ENCODE data around the gene FAM20B. TPM values are rescaled to one million over a fixed set of nuclear protein-coding genes. Genes with fewer than 3 reads are reported as not detected.

Gene FAM20B
- total and polyA plus RNA-seq, 2 of the 13 experiments (the other 11 are each of a cell fraction or from before 2014, with no cell fraction given), result 13.8 to 26.9 TPM

DNA sequence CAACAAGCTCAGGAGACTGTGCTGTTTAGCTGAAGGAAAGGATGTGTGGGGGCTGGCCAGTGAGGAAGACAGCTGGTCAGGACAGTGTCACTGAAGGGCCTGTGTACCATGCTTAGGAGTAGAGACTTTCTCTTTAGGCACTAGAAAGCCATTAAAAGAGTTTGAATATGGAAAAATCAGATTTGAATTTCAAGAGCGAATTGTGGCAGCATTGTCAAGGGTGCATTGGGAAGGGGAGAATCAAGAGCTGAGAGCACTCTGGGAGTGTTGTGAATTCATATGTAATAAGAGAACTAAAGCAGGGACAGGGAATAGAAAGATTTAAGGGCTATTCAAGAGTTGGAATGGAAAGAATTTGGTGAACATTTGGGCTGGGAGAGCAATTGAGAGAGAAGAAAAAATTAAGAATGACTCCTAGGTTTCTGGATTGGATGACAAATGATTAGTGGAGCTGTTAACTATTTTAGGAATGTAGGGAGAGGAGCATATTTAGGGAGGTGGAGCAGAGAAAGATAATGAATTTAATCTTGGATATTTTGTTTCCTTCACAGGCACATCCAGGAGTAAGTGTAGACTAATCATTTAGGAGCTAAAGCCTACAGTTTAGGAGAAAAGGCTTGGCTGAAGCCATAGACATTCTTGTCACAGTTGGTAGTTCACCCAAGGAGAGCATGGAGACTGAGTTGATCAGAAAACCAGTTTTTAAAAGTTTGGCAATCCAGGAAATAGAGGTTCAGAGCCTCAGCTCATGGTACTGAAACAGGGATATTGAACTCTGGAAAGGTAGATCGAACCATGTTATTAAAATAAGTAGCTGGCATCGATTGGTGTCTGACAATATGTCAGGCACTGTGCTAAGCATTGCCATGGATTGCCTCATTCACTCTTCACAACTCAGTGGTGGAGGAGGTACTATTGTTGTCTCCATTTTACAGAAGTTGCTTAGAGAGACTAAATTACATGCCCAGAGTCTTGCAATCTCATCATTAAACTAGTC, 33.1 kb downstream of the FAM20B start (continued):
- TF ChIP-seq, protein P1, sequence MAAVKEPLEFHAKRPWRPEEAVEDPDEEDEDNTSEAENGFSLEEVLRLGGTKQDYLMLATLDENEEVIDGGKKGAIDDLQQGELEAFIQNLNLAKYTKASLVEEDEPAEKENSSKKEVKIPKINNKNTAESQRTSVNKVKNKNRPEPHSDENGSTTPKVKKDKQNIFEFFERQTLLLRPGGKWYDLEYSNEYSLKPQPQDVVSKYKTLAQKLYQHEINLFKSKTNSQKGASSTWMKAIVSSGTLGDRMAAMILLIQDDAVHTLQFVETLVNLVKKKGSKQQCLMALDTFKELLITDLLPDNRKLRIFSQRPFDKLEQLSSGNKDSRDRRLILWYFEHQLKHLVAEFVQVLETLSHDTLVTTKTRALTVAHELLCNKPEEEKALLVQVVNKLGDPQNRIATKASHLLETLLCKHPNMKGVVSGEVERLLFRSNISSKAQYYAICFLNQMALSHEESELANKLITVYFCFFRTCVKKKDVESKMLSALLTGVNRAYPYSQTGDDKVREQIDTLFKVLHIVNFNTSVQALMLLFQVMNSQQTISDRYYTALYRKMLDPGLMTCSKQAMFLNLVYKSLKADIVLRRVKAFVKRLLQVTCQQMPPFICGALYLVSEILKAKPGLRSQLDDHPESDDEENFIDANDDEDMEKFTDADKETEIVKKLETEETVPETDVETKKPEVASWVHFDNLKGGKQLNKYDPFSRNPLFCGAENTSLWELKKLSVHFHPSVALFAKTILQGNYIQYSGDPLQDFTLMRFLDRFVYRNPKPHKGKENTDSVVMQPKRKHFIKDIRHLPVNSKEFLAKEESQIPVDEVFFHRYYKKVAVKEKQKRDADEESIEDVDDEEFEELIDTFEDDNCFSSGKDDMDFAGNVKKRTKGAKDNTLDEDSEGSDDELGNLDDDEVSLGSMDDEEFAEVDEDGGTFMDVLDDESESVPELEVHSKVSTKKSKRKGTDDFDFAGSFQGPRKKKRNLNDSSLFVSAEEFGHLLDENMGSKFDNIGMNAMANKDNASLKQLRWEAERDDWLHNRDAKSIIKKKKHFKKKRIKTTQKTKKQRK (IDR thresholded peaks at IDR 0.05; ENCODE audit: low read length), result no peak
- TF ChIP-seq, protein P2, sequence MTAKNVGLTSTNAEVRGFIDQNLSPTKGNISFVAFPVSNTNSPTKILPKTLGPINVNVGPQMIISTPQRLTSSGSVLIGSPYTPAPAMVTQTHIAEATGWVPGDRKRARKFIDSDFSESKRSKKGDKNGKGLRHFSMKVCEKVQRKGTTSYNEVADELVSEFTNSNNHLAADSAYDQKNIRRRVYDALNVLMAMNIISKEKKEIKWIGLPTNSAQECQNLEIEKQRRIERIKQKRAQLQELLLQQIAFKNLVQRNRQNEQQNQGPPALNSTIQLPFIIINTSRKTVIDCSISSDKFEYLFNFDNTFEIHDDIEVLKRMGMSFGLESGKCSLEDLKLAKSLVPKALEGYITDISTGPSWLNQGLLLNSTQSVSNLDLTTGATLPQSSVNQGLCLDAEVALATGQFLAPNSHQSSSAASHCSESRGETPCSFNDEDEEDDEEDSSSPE (CRISPR knock-in tag; IDR thresholded peaks at IDR 0.05), result no peak
- no peak for TF ChIP-seq RNF2 (conservative IDR thresholded peaks at IDR 0.05; ENCODE audit: low read depth)

DNA sequence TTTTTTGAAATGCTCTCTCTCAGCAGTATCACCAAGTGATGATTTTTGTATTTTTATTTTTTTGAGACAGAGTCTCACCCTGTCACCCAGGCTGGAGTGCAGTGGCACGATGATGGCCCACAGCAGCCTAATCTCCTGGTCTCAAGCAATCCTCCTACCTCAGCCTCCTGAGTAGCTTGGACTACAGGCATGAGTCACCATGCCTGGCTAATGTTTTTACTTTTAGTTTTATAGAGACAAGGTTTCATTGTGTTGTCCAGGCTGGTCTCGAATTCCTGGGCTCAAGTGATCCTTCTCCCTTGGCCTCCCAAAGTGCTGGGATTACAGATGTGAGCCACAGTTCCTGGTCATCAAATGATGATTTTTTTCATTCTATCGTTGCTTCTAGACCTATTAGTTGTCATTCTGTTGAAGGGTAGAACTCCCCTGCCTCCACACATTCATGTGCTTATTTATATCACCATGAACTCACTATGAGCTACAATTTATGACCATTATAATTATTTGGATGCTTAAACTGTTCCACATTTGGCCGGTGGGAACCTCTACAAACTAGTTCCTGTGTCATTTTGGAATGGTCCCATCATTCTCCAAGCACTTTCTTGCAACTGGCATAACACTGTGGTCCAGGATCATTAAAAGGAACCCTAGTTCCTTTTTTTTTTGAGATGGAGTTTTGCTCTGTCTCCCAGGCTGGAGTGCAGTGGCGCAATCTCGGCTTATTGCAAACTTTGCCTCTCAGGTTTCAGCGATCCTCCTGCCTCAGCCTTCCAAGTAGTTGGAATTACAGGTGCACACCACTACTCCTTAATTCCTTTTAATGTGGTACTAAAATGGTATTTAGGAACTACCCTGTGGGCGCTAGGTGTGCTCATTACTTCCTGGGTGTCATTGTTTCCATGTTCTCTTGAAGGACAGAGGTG, 35.9 kb downstream of the FAM20B start:
- POLR2A ChIA-PET, result no interaction called here
- no peaks in the 10 kb centered on the region for H4K20me1 ChIP-seq (ENCODE audit: insufficient read depth, low read length)
- H3K27me3 ChIP-seq (ENCODE audit: control insufficient read depth in 1 of 2, insufficient read depth in 2 of 2, low read length in 2 of 2), result no peaks in the 10 kb centered on the region
- no peak overlapping the region for H3K4me2 ChIP-seq (ENCODE audit: low read depth, low read length)
- 95% methylated on average over 8 of the region's 8 CpGs for WGBS (ENCODE audit: low lambda C conversion rate)
- H3K79me2 ChIP-seq (ENCODE audit: insufficient read depth, low read length), result no peaks in the 10 kb centered on the region
- no peak for FAIRE-seq
- no peak overlapping the region for H2AFZ ChIP-seq (ENCODE audit: low read length)
- no peaks in the 10 kb centered on the region for H3K9me3 ChIP-seq (ENCODE audit: low read length)
- peaks cover 13% of the 10 kb centered on the region for H3K4me1 ChIP-seq (ENCODE audit: insufficient read depth, low read length)
- BruUV-seq (replicated peaks), result no TSS peak
- H3K9ac ChIP-seq (ENCODE audit: insufficient read depth, low read depth, low read length), result no peak overlapping the region
- ATAC-seq, result no peak
- TF ChIP-seq FOSL2 (CRISPR knock-in tag; IDR thresholded peaks at IDR 0.05) (0 out of 2 replicates have a peak, but pooled peaks have one; percentile 34), ZNF33A (CRISPR knock-in tag; IDR thresholded peaks at IDR 0.05; ENCODE audit: borderline replicate concordance) (no peak)
- CTCF ChIA-PET (ENCODE audit: low intra/inter-chr PET ratio, low total read pairs), result no interaction called here
- no peak for DNase-seq (ENCODE audit: low spot score)
- intact Hi-C loops (cut with micrococcal nuclease; ENCODE audit: unreplicated experiment), result no loop called here
- no peak overlapping the region for H3K27ac ChIP-seq (ENCODE audit: extremely low read length, insufficient read depth, low read length)
- in situ Hi-C loops (cut with HindIII; ENCODE audit: extremely low pct_ligation_motif_present, low pct_unique_long_range_greater_than_20kb), result no loop called here
- H3K36me3 ChIP-seq (replicated peaks in 1 of 2; ENCODE audit: control insufficient read depth in 1 of 2, insufficient read depth in 2 of 2, low read length in 2 of 2), result peaks cover 5 to 33% of the 10 kb centered on the region in 2 experiments; a peak in 4 of 5 replicates
- H3K4me3 ChIP-seq (replicated peaks in 1 of 3; ENCODE audit: insufficient read depth in 1 of 3, low read depth in 2 of 3, low read length in 3 of 3), result no peak overlapping the region
